Stomach (tissue), 9 donors: ENCODE results near the gene KCNK3. TPM values are rescaled to one million over a fixed set of nuclear protein-coding genes. Genes with fewer than 3 reads are reported as not detected.

Experiments
- DNase-seq, 2 donors: peaks; one replicate each; pipeline versions ENCODE4 v3.0.0 to v3.0.0-alpha.2; 2013 to 2019
- H3K27ac ChIP-seq, 5 donors: fragments of 200-600 bp in 4 of 5; sonication (generic) in 4 of 5; one replicate each; pipeline ENCODE4 v1.5.1; 2013 to 2019; ENCODE audit warnings: mild to moderate bottlenecking in 1 of 5, moderate library complexity in 1 of 5
- H3K27me3 ChIP-seq, 3 donors: fragments of 200-600 bp; sonication (generic); one replicate each; pipeline ENCODE4 v1.5.1; 2017 to 2019; ENCODE audit warnings: mixed run types in 1 of 3
- H3K36me3 ChIP-seq, 4 donors: fragments of 200-600 bp; sonication (generic); 1 replicate in 3 of 4; 2 replicates in 1 of 4; pipeline ENCODE4 v1.5.1; 2016 to 2019
- H3K4me1 ChIP-seq, 4 donors: fragments of 200-600 bp; sonication (generic); one replicate each; pipeline ENCODE4 v1.5.1; 2016 to 2019
- H3K4me3 ChIP-seq, 4 donors: fragments of 200-600 bp; sonication (generic) in 3 of 4; one replicate each; pipeline ENCODE4 v1.5.1; 2016 to 2019; ENCODE audit warnings: mild to moderate bottlenecking in 1 of 4
- H3K9me3 ChIP-seq, 4 donors: fragments of 200-600 bp; sonication (generic); one replicate each; pipeline ENCODE4 v1.5.1; 2016 to 2019
- EP300 ChIP-seq: sonication (generic); formaldehyde crosslinking; IDR thresholded peaks from one replicate; pipeline ENCODE4 v1.6.1; 2017; ENCODE audit warnings: antibody characterized with exemption
- POLR2A ChIP-seq, 4 donors: fragments of 450-650 bp; IDR thresholded peaks; one replicate each; pipeline ENCODE4 v1.6.1; 2016; ENCODE audit warnings: antibody characterized with exemption in 4 of 4, control low read depth in 2 of 4, mild to moderate bottlenecking in 1 of 4, moderate library complexity in 1 of 4
- POLR2AphosphoS5 ChIP-seq, 3 donors: sonication (generic); formaldehyde crosslinking; IDR thresholded peaks; one replicate each; pipeline ENCODE4 v1.6.1; 2016; ENCODE audit warnings: antibody characterized with exemption in 3 of 3
- WGBS, 5 donors: extraction: QIAGEN DNeasy Blood & Tissue Kit in 3 of 5; methylation state at CpG; one replicate each; pipeline versions ENCODE4 v1.1.5 to v1.1.7; 2013 to 2018; 5-methylcytosine and 5-hydroxymethylcytosine counted together
- intact Hi-C: fragments of 100-400 bp; cut with DNase I; formaldehyde crosslinking; loops from one replicate; pipeline ENCODE4 v1.15.1; 2023; ENCODE audit warnings: low total_unique reads
- polyA plus RNA-seq, 3 donors: library from polyadenylated mRNA; stranded (reverse); fragments of 200-250 nt; gene quantifications; one replicate each; pipeline ENCODE4 v1.2.3, GENCODE V29; 2013
- total RNA-seq, 5 donors: library from RNA; depleted of rRNA; stranded (reverse); fragments of >200 nt; gene quantifications; one replicate each; pipeline versions ENCODE4 v1.1.0 to v1.2.3, GENCODE V29; 2014 to 2016
- TF ChIP-seq, protein P1 (sequence below), 7 experiments: fragments of 450-650 bp in 4 of 7; fragments of 200-600 bp in 3 of 7; sonication (generic) in 3 of 7; IDR thresholded peaks; one replicate each; pipeline ENCODE4 v1.5.1; 2016 to 2019; ENCODE audit warnings: antibody characterized with exemption in 7 of 7, control low read depth in 2 of 7, mild to moderate bottlenecking in 1 of 7
- donor health status: healthy with polysubstance abuse.
- donor health status: Bipolar disorder and iron deficiency.
- donor health status: healthy.

KCNK3 gene
- total and polyA plus RNA-seq, 8 donors = 0.62 to 22.8 (median 1.9) TPM

GRCh38 chr2:26668041-26668440 lies 24.5 kb upstream of the KCNK3 start:
- Histone ChIP-seq H3K9me3 (peaks cover 0 to 10% (median 6%) of the 10 kb centered on the region in 4 donors), H3K27me3 (peaks cover 0 to 56% (median 7%) of the 10 kb centered on the region in 3 donors), H3K4me3 (no peak overlapping the region), H3K27ac (no peak overlapping the region), H3K36me3 (no peaks in the 10 kb centered on the region), H3K4me1 (peaks cover 0 to 4% (median 0%) of the 10 kb centered on the region in 4 donors)
- DNase-seq = no peak
- TF ChIP-seq EP300 (no peak), POLR2AphosphoS5 (IDR thresholded peaks at IDR 0.05) (no peak), POLR2A (IDR thresholded peaks at IDR 0.05) (no peak)
- TF ChIP-seq, protein P1, sequence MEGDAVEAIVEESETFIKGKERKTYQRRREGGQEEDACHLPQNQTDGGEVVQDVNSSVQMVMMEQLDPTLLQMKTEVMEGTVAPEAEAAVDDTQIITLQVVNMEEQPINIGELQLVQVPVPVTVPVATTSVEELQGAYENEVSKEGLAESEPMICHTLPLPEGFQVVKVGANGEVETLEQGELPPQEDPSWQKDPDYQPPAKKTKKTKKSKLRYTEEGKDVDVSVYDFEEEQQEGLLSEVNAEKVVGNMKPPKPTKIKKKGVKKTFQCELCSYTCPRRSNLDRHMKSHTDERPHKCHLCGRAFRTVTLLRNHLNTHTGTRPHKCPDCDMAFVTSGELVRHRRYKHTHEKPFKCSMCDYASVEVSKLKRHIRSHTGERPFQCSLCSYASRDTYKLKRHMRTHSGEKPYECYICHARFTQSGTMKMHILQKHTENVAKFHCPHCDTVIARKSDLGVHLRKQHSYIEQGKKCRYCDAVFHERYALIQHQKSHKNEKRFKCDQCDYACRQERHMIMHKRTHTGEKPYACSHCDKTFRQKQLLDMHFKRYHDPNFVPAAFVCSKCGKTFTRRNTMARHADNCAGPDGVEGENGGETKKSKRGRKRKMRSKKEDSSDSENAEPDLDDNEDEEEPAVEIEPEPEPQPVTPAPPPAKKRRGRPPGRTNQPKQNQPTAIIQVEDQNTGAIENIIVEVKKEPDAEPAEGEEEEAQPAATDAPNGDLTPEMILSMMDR (IDR thresholded peaks at IDR 0.05) = no peak
- intact Hi-C loops = no loop called here
- 86 to 94% (median 90%) methylated on average over 4 of the region's 4 CpGs for WGBS, 5 donors

- TF ChIP-seq POLR2AphosphoS5 (IDR thresholded peaks at IDR 0.05) = no peak
- no peak for TF ChIP-seq POLR2A (IDR thresholded peaks at IDR 0.05)
- TF ChIP-seq, protein P1 (IDR thresholded peaks at IDR 0.05) = no peak
- TF ChIP-seq EP300 = no peak
- 54 to 62% (median 60%) methylated on average over 8 of the region's 8 CpGs for WGBS, 5 donors
Observed at GRCh38 chr2:26668856-26669750, 23.4 kb upstream of the KCNK3 start.

DNA sequence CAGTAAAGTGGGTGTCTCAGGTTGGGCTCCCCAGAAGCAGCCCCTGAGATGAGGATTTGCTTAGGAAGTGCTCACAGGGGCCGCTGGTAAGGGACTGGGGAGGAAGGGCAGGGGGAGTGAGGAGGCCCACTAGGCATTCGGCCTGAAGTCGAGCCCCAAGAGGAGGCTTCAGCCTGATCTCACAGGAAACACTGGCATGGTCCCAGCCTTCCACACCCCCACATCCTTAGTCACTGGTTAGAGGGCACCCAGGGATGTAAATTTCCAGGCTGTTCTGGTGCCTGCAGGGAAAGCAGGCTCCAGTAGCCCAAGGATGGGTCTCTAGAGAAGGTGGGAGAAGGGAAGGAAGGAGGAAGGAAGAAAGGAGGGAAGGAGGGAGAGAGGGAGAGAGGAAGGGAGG lies 22.4 kb upstream of the KCNK3 start:
- WGBS, 5 donors = 23 to 41% (median 32%) methylated on average over 3 of the region's 3 CpGs
- peaks cover 0 to 68% (median 7%) of the 10 kb centered on the region in 3 donors for H3K27me3 ChIP-seq
- no peak overlapping the region for H3K4me3 ChIP-seq
- DNase-seq = no peak
- peaks cover 0 to 4% (median 0%) of the 10 kb centered on the region in 4 donors for H3K4me1 ChIP-seq
- intact Hi-C loops = no loop called here
- no peak overlapping the region for H3K27ac ChIP-seq
- TF ChIP-seq, protein P1 (IDR thresholded peaks at IDR 0.05) = no peak
- TF ChIP-seq EP300 (no peak), POLR2AphosphoS5 (IDR thresholded peaks at IDR 0.05) (no peak), POLR2A (IDR thresholded peaks at IDR 0.05) (no peak)
- H3K9me3 ChIP-seq = peaks cover 0 to 9% (median 6%) of the 10 kb centered on the region in 4 donors
- no peaks in the 10 kb centered on the region for H3K36me3 ChIP-seq

More at GRCh38 chr2:26668856-26669750, 23.4 kb upstream of the KCNK3 start:
- no peak overlapping the region for H3K27ac ChIP-seq
- peaks cover 0 to 10% (median 6%) of the 10 kb centered on the region in 4 donors for H3K9me3 ChIP-seq
- H3K36me3 ChIP-seq = no peaks in the 10 kb centered on the region
- no peak overlapping the region for H3K4me3 ChIP-seq
- H3K27me3 ChIP-seq = peaks cover 0 to 66% (median 7%) of the 10 kb centered on the region in 3 donors
- no peak for DNase-seq
- H3K4me1 ChIP-seq = peaks cover 0 to 4% (median 0%) of the 10 kb centered on the region in 4 donors
- intact Hi-C loops = no loop called here

DNA sequence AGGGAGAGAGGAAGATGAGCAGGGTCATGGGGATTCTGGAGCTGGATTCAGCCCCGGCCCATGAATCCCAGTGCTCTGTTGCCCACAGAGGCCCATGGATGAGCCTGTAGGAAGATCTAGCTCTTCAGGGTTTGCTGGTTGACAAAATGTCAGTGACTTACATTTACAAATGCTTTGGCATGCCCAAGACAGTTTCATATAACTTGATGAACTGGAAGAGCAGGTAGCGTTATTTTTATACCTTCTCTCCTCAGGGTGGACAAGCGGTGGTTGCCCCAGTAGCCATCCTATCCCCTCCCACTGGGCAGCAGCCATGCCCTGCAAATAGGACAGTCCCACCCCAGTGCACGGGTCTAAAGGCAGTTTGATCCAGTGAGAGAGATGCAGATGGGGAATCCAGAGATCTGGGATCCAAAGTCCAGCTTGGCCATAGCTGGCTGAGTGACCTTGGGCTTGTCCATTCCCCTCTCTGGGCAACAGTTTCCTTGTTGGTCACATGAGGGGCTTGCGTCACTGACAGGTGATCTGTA lies 21.5 kb upstream of the KCNK3 start:
- 73 to 90% (median 76%) methylated on average over 5 of the region's 5 CpGs for WGBS, 5 donors
- intact Hi-C loops = no loop called here
- DNase-seq = no peak
- peaks cover 0 to 64% (median 7%) of the 10 kb centered on the region in 3 donors for H3K27me3 ChIP-seq
- H3K9me3 ChIP-seq = peaks cover 0 to under 1% (median under 1%) of the 10 kb centered on the region in 4 donors
- no peaks in the 10 kb centered on the region for H3K36me3 ChIP-seq
- TF ChIP-seq POLR2AphosphoS5 (IDR thresholded peaks at IDR 0.05) (no peak), EP300 (no peak), POLR2A (IDR thresholded peaks at IDR 0.05) (no peak)
- TF ChIP-seq, protein P1 (IDR thresholded peaks at IDR 0.05) = no peak
- no peak overlapping the region for H3K27ac ChIP-seq
- H3K4me3 ChIP-seq = no peak overlapping the region
- peaks cover 0 to 4% (median 0%) of the 10 kb centered on the region in 4 donors for H3K4me1 ChIP-seq
